Gastrocnemius medialis (tissue), 4 donors: ENCODE results near the gene KRT38. TPM values are rescaled to one million over a fixed set of nuclear protein-coding genes. Genes with fewer than 3 reads are reported as not detected.

Experiments
- ATAC-seq, 2 donors: fragments of 150-250 bp; one replicate each; pipeline ENCODE4 v1.9.1; 2016
- DNase-seq, 2 donors: peaks; one replicate each; pipeline ENCODE4 v3.0.0-alpha.2; 2019
- H3K27ac ChIP-seq, 4 donors: fragments of 200-600 bp; sonication (generic); 1 replicate in 1 of 4; 2 replicates in 3 of 4; pipeline ENCODE4 v1.5.1; 2016 to 2018; ENCODE audit warnings: mild to moderate bottlenecking in 2 of 4, moderate library complexity in 1 of 4
- H3K27me3 ChIP-seq, 3 donors: fragments of 200-600 bp; sonication (generic) in 2 of 3; 1 replicate in 1 of 3; 2 replicates in 2 of 3; pipeline versions ENCODE4 v1.5.1 to v1.6.0; 2016 to 2019; ENCODE audit warnings: mild to moderate bottlenecking in 1 of 3, moderate library complexity in 1 of 3
- H3K36me3 ChIP-seq, 2 donors: fragments of 200-600 bp; sonication (generic) in 1 of 2; one replicate each; pipeline ENCODE4 v1.5.1; 2017 to 2018
- H3K4me1 ChIP-seq, 2 donors: fragments of 200-600 bp; sonication (generic) in 1 of 2; one replicate each; pipeline ENCODE4 v1.5.1; 2016 to 2017; ENCODE audit warnings: mild to moderate bottlenecking in 2 of 2
- H3K4me3 ChIP-seq, 4 donors: fragments of 200-600 bp; sonication (generic) in 3 of 4; 1 replicate in 1 of 4; 2 replicates in 3 of 4; pipeline ENCODE4 v1.5.1; 2016 to 2019; ENCODE audit warnings: mild to moderate bottlenecking in 2 of 4
- H3K9me3 ChIP-seq, 3 donors: fragments of 200-600 bp; sonication (generic) in 2 of 3; 1 replicate in 1 of 3; 2 replicates in 2 of 3; pipeline ENCODE4 v1.5.1; 2016 to 2019
- POLR2A ChIP-seq, 2 donors: fragments of 450-650 bp; IDR thresholded peaks; one replicate each; pipeline ENCODE4 v1.6.1; 2017; ENCODE audit warnings: antibody characterized with exemption in 2 of 2, mild to moderate bottlenecking in 2 of 2, moderate library complexity in 2 of 2
- in situ Hi-C, 4 donors: fragments of 200-750 bp; cut with MboI; loops; one replicate each; pipeline versions ENCODE4 v1.15.0 to v1.8.0; 2017; ENCODE audit warnings: low sequenced_read_pairs in 4 of 4
- intact Hi-C: fragments of 100-400 bp; cut with DNase I; formaldehyde crosslinking; loops from one replicate; pipeline ENCODE4 v1.15.1; 2023; ENCODE audit warnings: low total_unique reads
- total RNA-seq, 4 donors: library from RNA; depleted of rRNA; stranded (reverse); fragments of >200 nt; gene quantifications; one replicate each; pipeline versions ENCODE4 v1.1.0 to v1.2.3, GENCODE V29; 2016
- TF ChIP-seq, protein P1 (sequence below), 5 experiments: fragments of 450-650 bp in 3 of 5; fragments of 200-600 bp in 2 of 5; sonication (generic) in 2 of 5; IDR thresholded peaks in 4 of 5; conservative IDR thresholded peaks in 1 of 5; 1 replicate in 4 of 5; 2 replicates in 1 of 5; pipeline ENCODE4 v1.5.1; 2016 to 2019; ENCODE audit warnings: antibody characterized with exemption in 5 of 5, mild to moderate bottlenecking in 3 of 5, moderate library complexity in 3 of 5

KRT38 gene
- total RNA-seq, 4 donors from 2014 or later = not detected

GRCh38 chr17:41480581-41480980, 39.8 kb upstream of the KRT38 start:
- Histone ChIP-seq H3K27ac (no peak overlapping the region), H3K36me3 (no peaks in the 10 kb centered on the region), H3K27me3 (no peaks in the 10 kb centered on the region), H3K4me3 (no peak overlapping the region), H3K9me3 (no peaks in the 10 kb centered on the region), H3K4me1 (no peaks in the 10 kb centered on the region)
- in situ Hi-C loops (loop anchor here in 2 of 4 donors (10.0 to 25.0 kb wide), 2 partner anchors 64 to 568 kb away; no protein-coding TSS in a partner anchor), intact Hi-C loops (no loop called here)
- DNase-seq (no peak), ATAC-seq (no peak)
- TF ChIP-seq POLR2A (IDR thresholded peaks at IDR 0.05) = no peak

GRCh38 chr17:41480136-41480535, 39.4 kb upstream of the KRT38 start:
- DNase-seq (no peak), ATAC-seq (no peak)
- no peak overlapping the region for H3K4me3 ChIP-seq
- no peaks in the 10 kb centered on the region for H3K9me3 ChIP-seq
- intact Hi-C loops (no loop called here), in situ Hi-C loops (loop anchor here in 2 of 4 donors (10.0 to 25.0 kb wide), 2 partner anchors 65 to 568 kb away; no protein-coding TSS in a partner anchor)
- no peaks in the 10 kb centered on the region for H3K36me3 ChIP-seq
- TF ChIP-seq POLR2A (IDR thresholded peaks at IDR 0.05) = no peak
- TF ChIP-seq, protein P1, sequence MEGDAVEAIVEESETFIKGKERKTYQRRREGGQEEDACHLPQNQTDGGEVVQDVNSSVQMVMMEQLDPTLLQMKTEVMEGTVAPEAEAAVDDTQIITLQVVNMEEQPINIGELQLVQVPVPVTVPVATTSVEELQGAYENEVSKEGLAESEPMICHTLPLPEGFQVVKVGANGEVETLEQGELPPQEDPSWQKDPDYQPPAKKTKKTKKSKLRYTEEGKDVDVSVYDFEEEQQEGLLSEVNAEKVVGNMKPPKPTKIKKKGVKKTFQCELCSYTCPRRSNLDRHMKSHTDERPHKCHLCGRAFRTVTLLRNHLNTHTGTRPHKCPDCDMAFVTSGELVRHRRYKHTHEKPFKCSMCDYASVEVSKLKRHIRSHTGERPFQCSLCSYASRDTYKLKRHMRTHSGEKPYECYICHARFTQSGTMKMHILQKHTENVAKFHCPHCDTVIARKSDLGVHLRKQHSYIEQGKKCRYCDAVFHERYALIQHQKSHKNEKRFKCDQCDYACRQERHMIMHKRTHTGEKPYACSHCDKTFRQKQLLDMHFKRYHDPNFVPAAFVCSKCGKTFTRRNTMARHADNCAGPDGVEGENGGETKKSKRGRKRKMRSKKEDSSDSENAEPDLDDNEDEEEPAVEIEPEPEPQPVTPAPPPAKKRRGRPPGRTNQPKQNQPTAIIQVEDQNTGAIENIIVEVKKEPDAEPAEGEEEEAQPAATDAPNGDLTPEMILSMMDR (IDR thresholded peaks at IDR 0.05 in 4 of 5, conservative IDR thresholded peaks at IDR 0.05 in 1 of 5) = no peak
- no peak overlapping the region for H3K27ac ChIP-seq
- H3K4me1 ChIP-seq = no peaks in the 10 kb centered on the region
- H3K27me3 ChIP-seq = no peaks in the 10 kb centered on the region

- H3K36me3 ChIP-seq = no peaks in the 10 kb centered on the region
- no peak overlapping the region for H3K27ac ChIP-seq
- no peak overlapping the region for H3K4me3 ChIP-seq
- ATAC-seq (no peak), DNase-seq (no peak)
- peaks cover 0 to 4% of the 10 kb centered on the region in 2 donors for H3K4me1 ChIP-seq
- TF ChIP-seq, protein P1 (IDR thresholded peaks at IDR 0.05 in 4 of 5, conservative IDR thresholded peaks at IDR 0.05 in 1 of 5) = no peak
- TF ChIP-seq POLR2A (IDR thresholded peaks at IDR 0.05) = no peak
- H3K9me3 ChIP-seq = no peaks in the 10 kb centered on the region
- intact Hi-C loops = no loop called here
- no peaks in the 10 kb centered on the region for H3K27me3 ChIP-seq
- in situ Hi-C loops = loop anchor here in 1 of 4 donors (25.0 kb wide), 1 partner anchor 566 kb away; no protein-coding TSS in a partner anchor
Measured at GRCh38 chr17:41478237-41478636, 37.5 kb upstream of the KRT38 start.

DNA sequence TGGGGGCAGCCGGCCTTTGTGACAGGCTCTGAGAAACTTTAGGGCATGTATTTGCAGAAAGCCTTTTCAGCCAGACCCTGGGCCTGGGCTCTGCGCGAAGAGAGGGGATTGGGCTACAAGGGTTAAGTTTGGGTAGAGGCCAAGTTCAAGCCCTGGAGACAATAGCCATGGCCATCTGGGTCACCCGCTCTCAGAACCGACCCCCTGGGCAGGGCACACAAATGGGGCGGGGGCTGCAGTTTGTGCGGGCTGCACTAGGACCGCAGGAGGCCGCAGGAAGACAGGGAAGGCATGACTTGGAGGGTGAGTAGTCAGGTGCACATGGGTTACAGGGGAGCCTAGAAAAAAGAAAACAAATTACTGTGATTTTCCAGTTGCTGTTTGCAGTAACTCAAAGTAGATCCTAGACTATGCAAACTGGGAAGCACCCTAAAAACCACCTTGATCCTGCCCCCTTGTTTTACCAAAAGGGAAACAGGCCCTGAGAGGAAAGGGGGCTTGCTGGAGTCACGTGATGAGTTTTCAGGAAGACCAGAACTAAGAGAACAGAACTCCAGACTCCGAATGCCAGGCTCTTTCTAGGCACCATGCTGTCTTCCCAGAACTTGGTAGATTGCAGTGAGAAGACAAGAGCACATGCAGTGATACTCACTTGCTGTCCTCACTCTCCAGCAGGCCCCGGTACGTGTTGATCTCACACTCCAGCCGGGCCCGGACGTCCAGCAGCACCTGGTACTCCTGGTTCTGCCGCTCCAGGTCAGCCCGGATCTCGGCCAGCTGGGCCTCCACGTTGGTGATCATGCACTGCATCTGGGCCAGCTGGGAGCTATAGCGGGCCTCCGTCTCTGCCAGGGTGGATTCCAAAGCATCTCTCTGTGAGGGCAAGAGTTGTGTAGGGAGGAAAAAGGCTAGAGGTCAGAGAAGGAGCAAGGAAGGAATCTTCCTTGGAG, 36.4 kb upstream of the KRT38 start:
- Histone ChIP-seq H3K27me3 (no peaks in the 10 kb centered on the region), H3K4me3 (no peak overlapping the region), H3K27ac (no peak overlapping the region), H3K36me3 (no peaks in the 10 kb centered on the region), H3K9me3 (no peaks in the 10 kb centered on the region), H3K4me1 (peaks cover 0 to 4% of the 10 kb centered on the region in 2 donors)
- intact Hi-C loops = no loop called here
- no peak for ATAC-seq
- no peak for DNase-seq
- in situ Hi-C loops = loop anchor here in 1 of 4 donors (25.0 kb wide), 1 partner anchor 565 kb away; no protein-coding TSS in a partner anchor
- TF ChIP-seq, protein P1 (IDR thresholded peaks at IDR 0.05 in 4 of 5, conservative IDR thresholded peaks at IDR 0.05 in 1 of 5) = no peak
- TF ChIP-seq POLR2A (IDR thresholded peaks at IDR 0.05) = no peak

- intact Hi-C loops = no loop called here
- H3K27ac ChIP-seq = peak overlapping the region in 2 of 4 donors; percentile 3 to 44
- DNase-seq (no peak), ATAC-seq (no peak)
- TF ChIP-seq, protein P1 (IDR thresholded peaks at IDR 0.05 in 4 of 5, conservative IDR thresholded peaks at IDR 0.05 in 1 of 5) = no peak
- no peak for TF ChIP-seq POLR2A (IDR thresholded peaks at IDR 0.05)
- no peaks in the 10 kb centered on the region for H3K36me3 ChIP-seq
- H3K27me3 ChIP-seq = no peaks in the 10 kb centered on the region
- no peaks in the 10 kb centered on the region for H3K9me3 ChIP-seq
- H3K4me3 ChIP-seq = no peak overlapping the region
- in situ Hi-C loops = loop anchor here in 1 of 4 donors (25.0 kb wide), 1 partner anchor 563 kb away; no protein-coding TSS in a partner anchor
- H3K4me1 ChIP-seq = peaks cover 0 to 4% of the 10 kb centered on the region in 2 donors
Measured at GRCh38 chr17:41475421-41475820, 34.6 kb upstream of the KRT38 start.
